ENCODE results near the gene C2orf74. TPM values are rescaled to one million over a fixed set of nuclear protein-coding genes. Genes with fewer than 3 reads are reported as not detected.
"Not testable (repeated sequence)": the region's sequence is repeated elsewhere in the genome, so short reads cannot be mapped to it uniquely, and the experiment has no call there.

The C2orf74 gene
- total RNA-seq, 1 donor from 2014 or later, result 13.1 TPM

DNA sequence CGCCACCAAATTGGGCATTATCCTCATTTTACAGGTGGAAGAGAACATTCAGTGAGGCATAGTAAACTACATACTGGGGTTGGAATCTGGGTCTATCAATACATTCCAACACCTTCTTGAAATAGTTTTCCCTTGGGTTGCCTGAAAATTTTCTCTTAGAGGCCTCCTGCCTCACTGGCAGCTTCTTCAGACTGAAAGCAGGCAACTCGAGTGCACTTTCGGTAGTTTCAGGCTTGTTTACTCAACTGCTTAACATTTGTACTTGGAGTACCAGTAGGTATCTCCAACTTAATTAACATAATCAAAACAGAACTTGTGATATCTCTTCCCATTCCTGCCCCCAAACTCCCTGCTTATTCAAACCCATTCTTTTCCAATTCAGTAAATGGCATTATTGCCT, 36.2 kb upstream of the C2orf74 start:
- no peaks in the 10 kb centered on the region for H3K4me1 Mint-ChIP-seq (ENCODE audit: unreplicated experiment)
- TF ChIP-seq, protein P1, sequence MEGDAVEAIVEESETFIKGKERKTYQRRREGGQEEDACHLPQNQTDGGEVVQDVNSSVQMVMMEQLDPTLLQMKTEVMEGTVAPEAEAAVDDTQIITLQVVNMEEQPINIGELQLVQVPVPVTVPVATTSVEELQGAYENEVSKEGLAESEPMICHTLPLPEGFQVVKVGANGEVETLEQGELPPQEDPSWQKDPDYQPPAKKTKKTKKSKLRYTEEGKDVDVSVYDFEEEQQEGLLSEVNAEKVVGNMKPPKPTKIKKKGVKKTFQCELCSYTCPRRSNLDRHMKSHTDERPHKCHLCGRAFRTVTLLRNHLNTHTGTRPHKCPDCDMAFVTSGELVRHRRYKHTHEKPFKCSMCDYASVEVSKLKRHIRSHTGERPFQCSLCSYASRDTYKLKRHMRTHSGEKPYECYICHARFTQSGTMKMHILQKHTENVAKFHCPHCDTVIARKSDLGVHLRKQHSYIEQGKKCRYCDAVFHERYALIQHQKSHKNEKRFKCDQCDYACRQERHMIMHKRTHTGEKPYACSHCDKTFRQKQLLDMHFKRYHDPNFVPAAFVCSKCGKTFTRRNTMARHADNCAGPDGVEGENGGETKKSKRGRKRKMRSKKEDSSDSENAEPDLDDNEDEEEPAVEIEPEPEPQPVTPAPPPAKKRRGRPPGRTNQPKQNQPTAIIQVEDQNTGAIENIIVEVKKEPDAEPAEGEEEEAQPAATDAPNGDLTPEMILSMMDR (conservative IDR thresholded peaks at IDR 0.05), result no peak
- H3K27me3 Mint-ChIP-seq, result no peaks in the 10 kb centered on the region
- H3K36me3 Mint-ChIP-seq, result peaks cover 8% of the 10 kb centered on the region
- DNase-seq (ENCODE audit: extremely low spot score, unreplicated experiment), result no peak
- no peak overlapping the region for H3K27ac Mint-ChIP-seq
- H3K9me3 Mint-ChIP-seq, result no peaks in the 10 kb centered on the region
- no peak overlapping the region for H3K4me3 Mint-ChIP-seq

DNA sequence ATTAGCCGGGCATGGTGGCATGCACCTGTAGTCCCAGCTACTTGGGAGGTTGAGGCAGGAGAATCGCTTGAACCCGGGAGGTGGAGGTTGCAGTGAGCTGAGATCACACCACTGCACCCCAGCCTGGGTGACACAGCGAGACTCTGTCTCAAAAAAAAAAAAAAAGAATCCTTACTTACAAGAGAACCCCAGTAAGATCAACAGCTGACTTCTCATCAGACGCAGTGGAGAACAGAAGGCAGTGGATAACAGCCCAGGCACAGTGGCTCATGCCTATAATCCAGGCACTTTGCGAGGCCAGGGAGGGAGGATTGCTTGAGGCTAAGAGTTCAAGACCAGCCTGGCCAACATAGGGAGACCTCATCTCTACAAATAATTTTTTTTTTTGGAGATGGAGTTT, 33.9 kb upstream of the C2orf74 start:
- not testable (repeated sequence) for DNase-seq (ENCODE audit: extremely low spot score, unreplicated experiment); H3K27ac Mint-ChIP-seq; H3K36me3 Mint-ChIP-seq; H3K9me3 Mint-ChIP-seq; H3K4me1 Mint-ChIP-seq (ENCODE audit: unreplicated experiment); H3K27me3 Mint-ChIP-seq; H3K4me3 Mint-ChIP-seq

DNA sequence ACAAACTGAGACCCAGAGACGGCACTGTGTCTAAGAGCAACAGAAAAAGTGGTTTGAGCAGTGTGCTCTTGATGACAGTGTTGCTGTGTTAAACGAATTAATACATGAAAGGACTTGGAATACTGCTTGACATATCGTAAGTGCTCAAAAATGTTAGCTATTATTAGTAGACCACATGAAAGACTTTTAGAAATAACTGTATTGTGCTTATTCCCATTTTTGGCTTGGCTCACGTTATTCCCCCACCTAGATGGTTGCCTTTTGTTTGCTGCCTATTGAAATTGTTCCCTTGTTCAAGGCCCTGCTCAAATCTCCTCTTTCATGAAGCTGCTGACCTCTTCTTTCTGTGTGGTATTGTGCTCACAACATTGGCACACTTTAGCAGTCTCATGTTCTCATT, 27.8 kb upstream of the C2orf74 start:
- Mint-ChIP-seq H3K9me3 (no peaks in the 10 kb centered on the region), H3K27me3 (no peaks in the 10 kb centered on the region), H3K4me1 (ENCODE audit: unreplicated experiment) (no peaks in the 10 kb centered on the region), H3K4me3 (no peak overlapping the region), H3K27ac (no peak overlapping the region), H3K36me3 (no peaks in the 10 kb centered on the region)
- TF ChIP-seq, protein P1 (conservative IDR thresholded peaks at IDR 0.05), result no peak
- no peak for DNase-seq (ENCODE audit: extremely low spot score, unreplicated experiment)

DNA sequence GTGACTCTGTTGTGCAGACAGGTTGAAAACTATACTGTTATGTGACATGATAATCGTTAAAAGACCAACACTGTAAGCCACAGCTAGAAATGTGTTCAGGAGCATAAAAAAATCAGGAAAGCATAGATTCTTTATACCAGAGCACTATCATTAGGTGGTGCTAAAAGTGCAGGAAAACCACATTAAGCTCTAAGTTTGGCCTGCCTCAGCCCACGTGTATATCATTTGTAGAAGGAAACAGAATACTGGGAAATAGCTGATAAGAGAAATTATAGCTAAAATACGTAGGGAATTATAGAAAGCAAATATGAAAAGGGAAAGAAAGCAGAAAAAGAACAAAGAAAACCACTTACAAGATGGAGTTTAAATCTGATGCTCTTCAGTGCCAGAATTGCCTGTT, 26.5 kb upstream of the C2orf74 start:
- Mint-ChIP-seq H3K36me3 (no peaks in the 10 kb centered on the region), H3K27me3 (no peaks in the 10 kb centered on the region), H3K9me3 (no peaks in the 10 kb centered on the region), H3K4me1 (ENCODE audit: unreplicated experiment) (no peaks in the 10 kb centered on the region), H3K27ac (no peak overlapping the region), H3K4me3 (no peak overlapping the region)
- TF ChIP-seq, protein P1 (conservative IDR thresholded peaks at IDR 0.05), result no peak
- no peak for DNase-seq (ENCODE audit: extremely low spot score, unreplicated experiment)

GRCh38 chr2:61138859-61139258, 23.1 kb upstream of the C2orf74 start:
- TF ChIP-seq, protein P1 (conservative IDR thresholded peaks at IDR 0.05), result no peak
- H3K36me3 Mint-ChIP-seq, result no peaks in the 10 kb centered on the region
- DNase-seq (ENCODE audit: extremely low spot score, unreplicated experiment), result no peak
- no peaks in the 10 kb centered on the region for H3K27me3 Mint-ChIP-seq
- no peak overlapping the region for H3K4me3 Mint-ChIP-seq
- no peak overlapping the region for H3K27ac Mint-ChIP-seq
- no peaks in the 10 kb centered on the region for H3K9me3 Mint-ChIP-seq
- no peaks in the 10 kb centered on the region for H3K4me1 Mint-ChIP-seq (ENCODE audit: unreplicated experiment)

GRCh38 chr2:61141151-61141550, 20.8 kb upstream of the C2orf74 start:
- Mint-ChIP-seq H3K27ac (no peak overlapping the region), H3K4me3 (no peak overlapping the region), H3K4me1 (ENCODE audit: unreplicated experiment) (peaks cover 5% of the 10 kb centered on the region), H3K27me3 (peaks cover 3% of the 10 kb centered on the region), H3K36me3 (peaks cover 5% of the 10 kb centered on the region), H3K9me3 (peaks cover 5% of the 10 kb centered on the region)
- TF ChIP-seq, protein P1 (conservative IDR thresholded peaks at IDR 0.05), result no peak
- DNase-seq (ENCODE audit: extremely low spot score, unreplicated experiment), result no peak

Measured in type B pancreatic cell (in vitro differentiated cells).